Type B pancreatic cell (in vitro differentiated cells): ENCODE measurements around the gene DNAAF8. TPM values are rescaled to one million over a fixed set of nuclear protein-coding genes. Genes with fewer than 3 reads are reported as not detected.

Source experiments
- DNase-seq: peaks from one replicate; pipeline ENCODE4 v3.0.0; 2021; ENCODE audit warnings: mixed read lengths; ENCODE audit not compliant: unreplicated experiment; ENCODE audit errors: extremely low spot score
- H3K27ac Mint-ChIP-seq: 2 replicates; pipeline ENCODE4 v1.8.0; 2021; ENCODE audit warnings: mild to moderate bottlenecking, mixed read lengths
- H3K27me3 Mint-ChIP-seq: 2 replicates; pipeline ENCODE4 v1.8.0; 2021; ENCODE audit warnings: mixed read lengths
- H3K36me3 Mint-ChIP-seq: 2 replicates; pipeline ENCODE4 v1.8.0; 2021; ENCODE audit warnings: mixed read lengths
- H3K4me1 Mint-ChIP-seq: one replicate; pipeline ENCODE4 v1.8.0; 2021; ENCODE audit warnings: mixed read lengths; ENCODE audit not compliant: unreplicated experiment
- H3K4me3 Mint-ChIP-seq: 2 replicates; pipeline ENCODE4 v1.8.0; 2021; ENCODE audit warnings: mild to moderate bottlenecking, mixed read lengths
- H3K9me3 Mint-ChIP-seq: 2 replicates; pipeline ENCODE4 v1.8.0; 2021; ENCODE audit warnings: mixed read lengths
- total RNA-seq: library from RNA; stranded (reverse); gene quantifications from 2 replicates; pipeline ENCODE4 v1.2.1, GENCODE V29; 2021; ENCODE audit warnings: low replicate concordance
- TF ChIP-seq, protein P1 (sequence below): fragments of 200-600 bp; sonication (generic); conservative IDR thresholded peaks from 2 replicates; pipeline ENCODE4 v1.5.0; 2021; ENCODE audit warnings: antibody characterized with exemption, mild to moderate bottlenecking

The DNAAF8 gene
- total RNA-seq, 1 donor from 2014 or later = 2.6 TPM

GRCh38 chr16:4787068-4787467 is 52.7 kb downstream of the DNAAF8 start:
- H3K27ac Mint-ChIP-seq = peak overlapping the region; percentile 70
- H3K36me3 Mint-ChIP-seq = no peaks in the 10 kb centered on the region
- no peaks in the 10 kb centered on the region for H3K9me3 Mint-ChIP-seq
- H3K4me1 Mint-ChIP-seq = no peaks in the 10 kb centered on the region
- no peak overlapping the region for H3K4me3 Mint-ChIP-seq
- no peak for DNase-seq
- TF ChIP-seq, protein P1, sequence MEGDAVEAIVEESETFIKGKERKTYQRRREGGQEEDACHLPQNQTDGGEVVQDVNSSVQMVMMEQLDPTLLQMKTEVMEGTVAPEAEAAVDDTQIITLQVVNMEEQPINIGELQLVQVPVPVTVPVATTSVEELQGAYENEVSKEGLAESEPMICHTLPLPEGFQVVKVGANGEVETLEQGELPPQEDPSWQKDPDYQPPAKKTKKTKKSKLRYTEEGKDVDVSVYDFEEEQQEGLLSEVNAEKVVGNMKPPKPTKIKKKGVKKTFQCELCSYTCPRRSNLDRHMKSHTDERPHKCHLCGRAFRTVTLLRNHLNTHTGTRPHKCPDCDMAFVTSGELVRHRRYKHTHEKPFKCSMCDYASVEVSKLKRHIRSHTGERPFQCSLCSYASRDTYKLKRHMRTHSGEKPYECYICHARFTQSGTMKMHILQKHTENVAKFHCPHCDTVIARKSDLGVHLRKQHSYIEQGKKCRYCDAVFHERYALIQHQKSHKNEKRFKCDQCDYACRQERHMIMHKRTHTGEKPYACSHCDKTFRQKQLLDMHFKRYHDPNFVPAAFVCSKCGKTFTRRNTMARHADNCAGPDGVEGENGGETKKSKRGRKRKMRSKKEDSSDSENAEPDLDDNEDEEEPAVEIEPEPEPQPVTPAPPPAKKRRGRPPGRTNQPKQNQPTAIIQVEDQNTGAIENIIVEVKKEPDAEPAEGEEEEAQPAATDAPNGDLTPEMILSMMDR = no peak
- H3K27me3 Mint-ChIP-seq = no peaks in the 10 kb centered on the region

DNA sequence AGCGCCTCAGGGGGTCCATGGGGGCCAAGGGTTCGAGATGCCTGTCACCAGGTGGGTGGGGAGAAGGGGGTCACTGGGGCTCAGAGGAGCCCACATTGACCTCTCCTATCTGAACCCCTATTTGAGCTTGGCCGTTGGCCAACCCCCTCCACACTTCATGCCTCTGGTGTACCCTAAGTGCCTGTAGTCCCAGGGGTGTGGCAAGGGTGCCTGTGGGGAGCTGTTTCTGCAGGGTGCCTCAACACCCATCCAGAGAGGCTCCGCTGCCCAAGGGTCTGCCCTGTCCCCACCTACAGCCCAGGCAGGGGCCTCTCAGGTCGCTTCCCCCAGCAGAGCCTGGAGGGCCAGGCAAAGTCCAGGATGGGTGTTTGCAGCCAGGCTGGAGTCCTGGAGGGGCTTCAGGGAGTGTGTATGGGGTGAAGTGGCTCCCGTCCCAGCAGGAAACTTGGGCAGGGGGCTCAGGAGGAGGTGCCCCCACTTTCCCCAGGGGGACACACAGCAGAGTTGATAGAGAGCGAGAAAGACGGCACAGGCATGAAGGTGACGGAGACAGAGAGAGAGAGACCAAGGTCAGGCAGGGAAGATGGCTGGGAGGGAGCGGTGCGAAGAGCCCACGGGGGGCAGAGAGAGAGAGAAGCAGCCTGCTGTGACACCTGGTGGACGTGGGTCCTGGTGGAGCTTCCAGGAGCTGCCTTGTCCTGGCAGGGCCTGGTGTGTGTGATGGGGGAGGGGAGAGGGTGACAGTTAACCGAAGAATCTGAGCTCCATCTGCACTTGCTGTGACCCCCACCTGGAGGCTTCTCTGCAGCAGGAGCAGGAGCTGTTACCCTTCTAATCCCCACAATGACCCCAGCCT is 53.5 kb downstream of the DNAAF8 start, which contains the start of gene SEPTIN12:
TSS of gene SEPTIN12 (minus strand) at position 719 of the 856 bp plus-strand sequence. CDS start at position 19, 700 bp downstream.
- TF ChIP-seq, protein P1 = no peak
- no peaks in the 10 kb centered on the region for H3K4me1 Mint-ChIP-seq
- H3K9me3 Mint-ChIP-seq = no peaks in the 10 kb centered on the region
- no peaks in the 10 kb centered on the region for H3K36me3 Mint-ChIP-seq
- no peak within 1 kb of the TSS for H3K4me3 Mint-ChIP-seq
- peak within 1 kb of the TSS; percentile 70 for H3K27ac Mint-ChIP-seq
- no peak for DNase-seq
- no peaks in the 10 kb centered on the region for H3K27me3 Mint-ChIP-seq

DNA sequence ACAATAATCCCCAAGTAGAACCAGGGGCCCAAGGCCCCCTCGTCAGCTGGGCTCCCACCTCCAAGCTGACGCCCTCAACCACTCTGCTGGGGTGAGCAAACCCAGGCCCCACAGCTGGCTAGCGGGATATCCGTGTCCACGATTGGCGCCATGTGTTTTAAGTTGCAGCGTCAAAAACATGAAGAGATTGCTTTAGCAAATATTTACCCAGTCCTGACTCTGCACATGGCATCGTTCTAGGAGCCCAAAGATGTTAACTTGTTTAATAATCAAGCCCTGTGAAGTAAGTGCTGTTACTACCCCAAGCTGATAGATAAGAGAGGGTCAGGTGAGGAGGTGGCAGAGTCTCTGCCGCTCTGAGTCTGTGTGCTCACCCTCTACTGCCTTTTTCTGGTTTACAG is 54.2 kb downstream of the DNAAF8 start:
- TF ChIP-seq, protein P1 = no peak
- Mint-ChIP-seq H3K9me3 (no peaks in the 10 kb centered on the region), H3K36me3 (no peaks in the 10 kb centered on the region), H3K4me3 (no peak overlapping the region), H3K27ac (peak overlapping the region; percentile 64), H3K4me1 (no peaks in the 10 kb centered on the region), H3K27me3 (no peaks in the 10 kb centered on the region)
- no peak for DNase-seq

DNA sequence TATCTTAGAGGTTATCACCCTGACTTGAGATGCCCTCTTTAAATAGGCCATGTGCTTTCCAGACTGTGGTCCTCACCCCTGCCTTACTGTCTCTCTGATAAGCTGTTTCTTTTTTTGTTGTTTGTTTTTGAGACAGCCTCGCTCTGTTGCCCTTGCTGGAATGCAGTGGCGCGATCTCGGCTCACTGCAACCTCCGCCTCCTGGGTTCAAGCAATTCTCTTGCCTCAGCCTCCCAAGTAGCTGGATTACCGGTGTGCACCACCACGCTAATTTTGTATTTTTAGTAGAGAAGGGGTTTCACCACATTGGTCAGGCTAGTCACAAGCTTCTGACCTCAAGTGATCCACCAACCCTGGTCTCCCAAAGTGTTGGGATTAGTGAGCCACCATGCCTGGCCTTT is 54.6 kb downstream of the DNAAF8 start:
- no peak overlapping the region for H3K4me3 Mint-ChIP-seq
- TF ChIP-seq, protein P1 = no peak
- no peaks in the 10 kb centered on the region for H3K9me3 Mint-ChIP-seq
- no peak for DNase-seq
- no peaks in the 10 kb centered on the region for H3K4me1 Mint-ChIP-seq
- no peaks in the 10 kb centered on the region for H3K36me3 Mint-ChIP-seq
- no peaks in the 10 kb centered on the region for H3K27me3 Mint-ChIP-seq
- peak overlapping the region; percentile 64 for H3K27ac Mint-ChIP-seq

- no peak for DNase-seq
Observed at GRCh38 chr16:4790261-4790660, 55.9 kb downstream of the DNAAF8 start.

More at GRCh38 chr16:4790261-4790660, 55.9 kb downstream of the DNAAF8 start:
- TF ChIP-seq, protein P1 = no peak
- Mint-ChIP-seq H3K4me1 (no peaks in the 10 kb centered on the region), H3K27me3 (no peaks in the 10 kb centered on the region), H3K9me3 (no peaks in the 10 kb centered on the region), H3K4me3 (no peak overlapping the region), H3K27ac (no peak overlapping the region), H3K36me3 (no peaks in the 10 kb centered on the region)
